H1 (cell line): ENCODE data around the gene DBH. TPM values are rescaled to one million over a fixed set of nuclear protein-coding genes. Genes with fewer than 3 reads are reported as not detected.

ENCODE experiments used
- BRCA1 ChIP-seq: IDR thresholded peaks from 2 replicates; pipeline ENCODE4 v1.6.1; 2012; ENCODE audit warnings: low read depth, low read length, improper control_type of control experiment
- CHD7 ChIP-seq: fragments of 300-600 bp; sonication (generic); IDR thresholded peaks from 2 replicates; pipeline ENCODE4 v1.7.1; 2012; ENCODE audit warnings: low read length, moderate library complexity, mild to moderate bottlenecking, inconsistent platforms; ENCODE audit not compliant: insufficient replicate concordance
- EGR1 ChIP-seq: IDR thresholded peaks from 2 replicates; pipeline ENCODE4 v1.6.1; 2011; ENCODE audit warnings: low read depth, low read length, borderline replicate concordance
- EZH2 ChIP-seq: fragments of 200-600 bp; sonication (generic); IDR thresholded peaks from 2 replicates; pipeline ENCODE4 v1.7.1; 2012; ENCODE audit warnings: low read depth, mild to moderate bottlenecking, moderate library complexity, low read length, inconsistent platforms; ENCODE audit not compliant: severe bottlenecking
- KDM4A ChIP-seq: IDR thresholded peaks from one replicate; pipeline ENCODE4 v1.7.1; 2012; ENCODE audit warnings: low read depth, mild to moderate bottlenecking, moderate library complexity, low read length, inconsistent platforms; ENCODE audit not compliant: severe bottlenecking
- POU5F1 ChIP-seq: IDR thresholded peaks from 2 replicates; pipeline ENCODE4 v1.6.1; 2011; ENCODE audit warnings: low read depth, mild to moderate bottlenecking, low read length, moderate library complexity
- SIN3A ChIP-seq, 2 experiments: IDR thresholded peaks in 1 of 2; conservative IDR thresholded peaks in 1 of 2; 2 replicates each; pipeline ENCODE4 v1.6.1; 2011 to 2012; ENCODE audit warnings: low read length in 2 of 2, improper control_type of control experiment in 1 of 2, low read depth in 1 of 2, mild to moderate bottlenecking in 1 of 2
- TCF12 ChIP-seq: IDR thresholded peaks from 2 replicates; pipeline ENCODE4 v1.6.1; 2011; ENCODE audit warnings: low read depth, mild to moderate bottlenecking, low read length
- polyA plus RNA-seq, 7 experiments: library from polyadenylated mRNA; depleted of rRNA in 3 of 7; stranded (reverse) in 5 of 7; unstranded in 2 of 7; fragments of >200 nt in 5 of 7; fragments of 200-250 nt in 2 of 7; gene quantifications; 1 replicate in 5 of 7; 2 replicates in 1 of 7; 4 replicates in 1 of 7; pipeline versions ENCODE4 v1.2.1 to v1.2.3, GENCODE V29; 2011 to 2013; ENCODE audit warnings: missing spikeins in 2 of 7, mixed read lengths in 2 of 7
- total RNA-seq: library from RNA; stranded (reverse); fragmentation: NEBNext Ultra II Directional; extraction: Animal tissue kit (Norgen Biotek cat#: 25700); gene quantifications from 2 replicates; pipeline ENCODE4 v1.2.1, GENCODE V29; 2021

The DBH gene
- total and polyA plus RNA-seq, 2 of the 8 experiments (the other 6 are each of a cell fraction or from before 2014, with no cell fraction given): 0.18 TPM; not detected in 1

GRCh38 chr9:133612051-133612450 is 24.1 kb upstream of the DBH start (continued):
- TF ChIP-seq TCF12: no peak
- TF ChIP-seq SIN3A (conservative IDR thresholded peaks at IDR 0.05 in 1 of 2, IDR thresholded peaks at IDR 0.05 in 1 of 2; ENCODE audit: low read depth in 1 of 2, low read length in 2 of 2): no peak
- TF ChIP-seq BRCA1: no peak
- TF ChIP-seq POU5F1: no peak
- no peak for TF ChIP-seq KDM4A
- no peak for TF ChIP-seq EZH2
- no peak for TF ChIP-seq EGR1
- TF ChIP-seq CHD7: no peak
